Activated B cell treated with CpG ODN at 0.5 μM for 24 hours (primary cell): ENCODE measurements around the gene MUC5B. TPM values are rescaled to one million over a fixed set of nuclear protein-coding genes. Genes with fewer than 3 reads are reported as not detected.

Experiments used
- ATAC-seq: fragments of 200-7000 bp; cut with Tn5 transposase; one replicate; pipeline ENCODE4 v1.10.0; 2021; ENCODE audit warnings: low read depth, mild to moderate bottlenecking, moderate library complexity
- CTCF ChIA-PET: fragments of 350-600 bp; sonication (Branson Sonifier 250); formaldehyde crosslinking; loops from one replicate; lab custom pipeline; 2021; ENCODE audit warnings: antibody characterized with exemption; lab: Charles Lee
- POLR2A ChIA-PET: fragments of 350-600 bp; sonication (Branson Sonifier 250); formaldehyde crosslinking; loops from one replicate; lab custom pipeline; 2021; ENCODE audit warnings: antibody characterized with exemption; lab: Charles Lee
- DNase-seq: peaks from one replicate; pipeline ENCODE4 v3.0.0; 2022
- H3K27ac Mint-ChIP-seq: one replicate; pipeline ENCODE4 v1.8.0; 2020; ENCODE audit warnings: mixed read lengths
- H3K27me3 Mint-ChIP-seq: one replicate; pipeline ENCODE4 v1.8.0; 2021; ENCODE audit warnings: mixed read lengths
- H3K36me3 Mint-ChIP-seq: one replicate; pipeline ENCODE4 v1.8.0; 2021; ENCODE audit warnings: low read depth, mixed read lengths
- H3K4me1 Mint-ChIP-seq: one replicate; pipeline ENCODE4 v1.8.0; 2021; ENCODE audit warnings: mixed read lengths
- H3K4me3 Mint-ChIP-seq: one replicate; pipeline ENCODE4 v1.8.0; 2020; ENCODE audit warnings: mild to moderate bottlenecking, mixed read lengths
- H3K9me3 Mint-ChIP-seq: one replicate; pipeline ENCODE4 v1.8.0; 2020; ENCODE audit warnings: mixed read lengths
- CTCF ChIP-seq: fragments of 200-600 bp; IDR thresholded peaks from one replicate; pipeline ENCODE4 v1.8.0; 2022; ENCODE audit warnings: antibody characterized with exemption, mild to moderate bottlenecking
- intact Hi-C: fragments of 100-400 bp; cut with micrococcal nuclease; formaldehyde crosslinking; loops from one replicate; pipeline ENCODE4 v1.15.1; 2024
- total RNA-seq: library from RNA; stranded (reverse); gene quantifications from 2 replicates; pipeline ENCODE4 v1.2.3, GENCODE V29; 2022

Gene MUC5B
- total RNA-seq, 1 donor from 2014 or later, result not detected

GRCh38 chr11:1303126-1303821, 80.4 kb downstream of the MUC5B start:
- ATAC-seq, result no peak
- POLR2A ChIA-PET, result no interaction called here
- H3K27ac Mint-ChIP-seq, result no peak overlapping the region

GRCh38 chr11:1303973-1304372, 81.1 kb downstream of the MUC5B start:
- no peak for TF ChIP-seq CTCF
- ATAC-seq (no peak), DNase-seq (no peak)
- Mint-ChIP-seq H3K27ac (no peak overlapping the region), H3K36me3 (peaks cover 39% of the 10 kb centered on the region), H3K27me3 (no peaks in the 10 kb centered on the region), H3K4me3 (no peak overlapping the region), H3K9me3 (no peaks in the 10 kb centered on the region), H3K4me1 (peaks cover 39% of the 10 kb centered on the region)
- intact Hi-C loops, result no loop called here
- ChIA-PET POLR2A (no interaction called here), CTCF (no interaction called here)

More at GRCh38 chr11:1303126-1303821, 80.4 kb downstream of the MUC5B start:
- H3K9me3 Mint-ChIP-seq, result no peaks in the 10 kb centered on the region
- TF ChIP-seq CTCF, result no peak
- CTCF ChIA-PET, result no interaction called here
- intact Hi-C loops, result no loop called here
- DNase-seq, result no peak
- peaks cover 45% of the 10 kb centered on the region for H3K36me3 Mint-ChIP-seq
- peaks cover 35% of the 10 kb centered on the region for H3K4me1 Mint-ChIP-seq
- H3K4me3 Mint-ChIP-seq, result no peak overlapping the region
- H3K27me3 Mint-ChIP-seq, result no peaks in the 10 kb centered on the region

- CTCF ChIA-PET, result no interaction called here
- intact Hi-C loops, result no loop called here
- H3K36me3 Mint-ChIP-seq, result peaks cover 39% of the 10 kb centered on the region
- H3K4me1 Mint-ChIP-seq, result peaks cover 39% of the 10 kb centered on the region
- no peak for TF ChIP-seq CTCF
- H3K9me3 Mint-ChIP-seq, result no peaks in the 10 kb centered on the region
- DNase-seq, result no peak
- ATAC-seq, result no peak
- POLR2A ChIA-PET, result no interaction called here
- H3K4me3 Mint-ChIP-seq, result no peak overlapping the region
- H3K27ac Mint-ChIP-seq, result no peak overlapping the region
- H3K27me3 Mint-ChIP-seq, result no peaks in the 10 kb centered on the region
Observed at GRCh38 chr11:1304380-1304779, 81.5 kb downstream of the MUC5B start.

- TF ChIP-seq CTCF, result no peak
Observed at GRCh38 chr11:1305063-1305495, 82.2 kb downstream of the MUC5B start.

GRCh38 chr11:1305501-1306056, 82.7 kb downstream of the MUC5B start:
- H3K27ac Mint-ChIP-seq, result no peak overlapping the region
- peaks cover 32% of the 10 kb centered on the region for H3K36me3 Mint-ChIP-seq
- no peak for ATAC-seq
- no peak overlapping the region for H3K4me3 Mint-ChIP-seq
- ChIA-PET CTCF (no interaction called here), POLR2A (no interaction called here)
- H3K27me3 Mint-ChIP-seq, result no peaks in the 10 kb centered on the region
- DNase-seq, result no peak
- H3K9me3 Mint-ChIP-seq, result no peaks in the 10 kb centered on the region
- intact Hi-C loops, result no loop called here
- no peak for TF ChIP-seq CTCF
- peaks cover 45% of the 10 kb centered on the region for H3K4me1 Mint-ChIP-seq

More at GRCh38 chr11:1305063-1305495, 82.2 kb downstream of the MUC5B start:
- no peaks in the 10 kb centered on the region for H3K9me3 Mint-ChIP-seq
- H3K4me3 Mint-ChIP-seq, result no peak overlapping the region
- no peak for DNase-seq
- H3K27ac Mint-ChIP-seq, result no peak overlapping the region
- H3K4me1 Mint-ChIP-seq, result peaks cover 42% of the 10 kb centered on the region
- ChIA-PET POLR2A (no interaction called here), CTCF (no interaction called here)
- H3K36me3 Mint-ChIP-seq, result peaks cover 34% of the 10 kb centered on the region
- intact Hi-C loops, result no loop called here
- H3K27me3 Mint-ChIP-seq, result no peaks in the 10 kb centered on the region
- ATAC-seq, result no peak
